ENCODE data around the gene MEIS2. TPM values are rescaled to one million over a fixed set of nuclear protein-coding genes. Genes with fewer than 3 reads are reported as not detected.

Gene MEIS2
- total RNA-seq, 2 experiments from 2014 or later: not detected

GRCh38 chr15:36931434-36931833, 168.9 kb downstream of the MEIS2 start:
- no peaks in the 10 kb centered on the region for H3K4me1 Mint-ChIP-seq (ENCODE audit: low read depth)
- no peak overlapping the region for H3K4me3 Mint-ChIP-seq
- H3K9me3 Mint-ChIP-seq: no peaks in the 10 kb centered on the region
- no peak for DNase-seq
- CTCF ChIA-PET: no interaction called here
- no peak overlapping the region for H3K27ac Mint-ChIP-seq
- H3K27me3 Mint-ChIP-seq (ENCODE audit: low read depth): peaks cover 4% of the 10 kb centered on the region
- intact Hi-C loops (cut with micrococcal nuclease): no loop called here
- peaks cover 1% of the 10 kb centered on the region for H3K36me3 Mint-ChIP-seq (ENCODE audit: low read depth)

- Mint-ChIP-seq H3K4me1 (ENCODE audit: low read depth) (no peaks in the 10 kb centered on the region), H3K36me3 (ENCODE audit: low read depth) (peaks cover 1% of the 10 kb centered on the region), H3K4me3 (no peak overlapping the region), H3K27ac (no peak overlapping the region), H3K9me3 (no peaks in the 10 kb centered on the region), H3K27me3 (ENCODE audit: low read depth) (peaks cover 6% of the 10 kb centered on the region)
- DNase-seq: no peak
- CTCF ChIA-PET: no interaction called here
- intact Hi-C loops (cut with micrococcal nuclease): no loop called here
Observed at GRCh38 chr15:36926427-36926825, 173.9 kb downstream of the MEIS2 start.

- H3K27ac Mint-ChIP-seq: no peak overlapping the region
- DNase-seq: no peak
- no peaks in the 10 kb centered on the region for H3K9me3 Mint-ChIP-seq
- H3K4me1 Mint-ChIP-seq (ENCODE audit: low read depth): no peaks in the 10 kb centered on the region
- H3K4me3 Mint-ChIP-seq: no peak overlapping the region
- CTCF ChIA-PET: no interaction called here
- peaks cover 6% of the 10 kb centered on the region for H3K27me3 Mint-ChIP-seq (ENCODE audit: low read depth)
- intact Hi-C loops (cut with micrococcal nuclease): no loop called here
- H3K36me3 Mint-ChIP-seq (ENCODE audit: low read depth): peaks cover 1% of the 10 kb centered on the region
Observed at GRCh38 chr15:36925653-36926426, 174.5 kb downstream of the MEIS2 start.

DNA sequence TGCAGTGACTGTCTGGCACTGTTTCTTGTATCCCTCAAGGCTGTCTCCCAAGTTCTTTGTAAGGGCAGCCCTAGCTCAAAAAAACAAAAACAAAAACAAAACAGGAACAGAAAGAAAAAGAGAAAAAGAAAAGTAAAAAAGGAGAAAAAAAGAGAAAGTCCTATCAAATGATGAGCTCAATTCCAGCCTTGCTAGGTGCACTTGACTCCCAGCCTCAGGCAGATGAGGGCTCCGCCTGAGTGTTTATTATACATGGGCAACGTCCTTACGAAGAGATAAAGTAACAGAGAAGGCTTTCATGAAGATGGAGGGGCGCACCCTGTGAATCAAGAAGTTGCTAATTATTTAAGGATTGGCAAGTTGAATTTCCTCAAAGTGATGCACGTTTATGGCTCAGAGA, 175.3 kb downstream of the MEIS2 start:
- peaks cover 6% of the 10 kb centered on the region for H3K27me3 Mint-ChIP-seq (ENCODE audit: low read depth)
- intact Hi-C loops (cut with micrococcal nuclease): no loop called here
- no peak overlapping the region for H3K4me3 Mint-ChIP-seq
- no peak overlapping the region for H3K27ac Mint-ChIP-seq
- no peaks in the 10 kb centered on the region for H3K9me3 Mint-ChIP-seq
- H3K36me3 Mint-ChIP-seq (ENCODE audit: low read depth): peaks cover 1% of the 10 kb centered on the region
- DNase-seq: no peak
- no peaks in the 10 kb centered on the region for H3K4me1 Mint-ChIP-seq (ENCODE audit: low read depth)
- CTCF ChIA-PET: no interaction called here

- H3K27ac Mint-ChIP-seq: no peak overlapping the region
- no peak for DNase-seq
- peaks cover 6% of the 10 kb centered on the region for H3K27me3 Mint-ChIP-seq (ENCODE audit: low read depth)
- no peak overlapping the region for H3K4me3 Mint-ChIP-seq
- intact Hi-C loops (cut with micrococcal nuclease): no loop called here
- no peaks in the 10 kb centered on the region for H3K4me1 Mint-ChIP-seq (ENCODE audit: low read depth)
- peaks cover 1% of the 10 kb centered on the region for H3K36me3 Mint-ChIP-seq (ENCODE audit: low read depth)
- CTCF ChIA-PET: no interaction called here
- H3K9me3 Mint-ChIP-seq: no peaks in the 10 kb centered on the region
Observed at GRCh38 chr15:36924034-36924433, 176.3 kb downstream of the MEIS2 start.

DNA sequence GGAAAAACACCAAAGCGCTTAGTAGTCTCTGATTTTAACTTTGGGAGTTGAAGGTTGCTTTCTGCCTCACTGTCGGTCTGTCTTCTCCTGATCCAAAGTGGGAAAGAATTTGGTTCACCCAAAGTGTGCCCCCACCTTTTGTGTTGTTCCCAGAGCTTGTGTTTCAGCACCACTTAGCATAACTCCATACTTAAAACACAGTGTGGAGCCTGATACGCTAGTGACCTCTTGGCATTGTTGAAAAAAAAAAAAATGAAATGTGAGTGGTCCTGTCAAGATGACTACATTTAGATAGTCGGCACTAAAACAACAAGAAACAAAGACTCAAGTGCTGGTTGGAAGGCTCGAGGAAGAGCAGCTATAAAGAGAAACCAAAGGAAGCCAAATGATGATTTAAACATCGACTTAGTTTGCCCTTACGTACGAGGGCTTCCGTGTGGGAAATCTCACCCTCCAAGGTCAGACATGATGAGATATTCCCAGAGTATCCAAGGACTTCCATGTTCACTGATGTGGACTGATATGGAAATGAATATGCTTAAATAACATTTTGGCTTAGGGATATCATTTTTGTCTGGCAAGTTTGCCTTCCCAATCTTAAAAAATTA, 178.8 kb downstream of the MEIS2 start:
- no peaks in the 10 kb centered on the region for H3K4me1 Mint-ChIP-seq (ENCODE audit: low read depth)
- H3K9me3 Mint-ChIP-seq: no peaks in the 10 kb centered on the region
- DNase-seq: no peak
- H3K4me3 Mint-ChIP-seq: no peak overlapping the region
- intact Hi-C loops (cut with micrococcal nuclease): no loop called here
- peaks cover 5% of the 10 kb centered on the region for H3K27me3 Mint-ChIP-seq (ENCODE audit: low read depth)
- CTCF ChIA-PET: interaction anchor here (0.9 kb wide), 1 partner anchor 26 kb away, joined by 3 read pairs; no protein-coding TSS in a partner anchor
- no peaks in the 10 kb centered on the region for H3K36me3 Mint-ChIP-seq (ENCODE audit: low read depth)
- no peak overlapping the region for H3K27ac Mint-ChIP-seq

GRCh38 chr15:36917411-36918267, 182.7 kb downstream of the MEIS2 start:
- CTCF ChIA-PET: no interaction called here
- intact Hi-C loops (cut with micrococcal nuclease): no loop called here
- DNase-seq: no peak
- H3K4me3 Mint-ChIP-seq: no peak overlapping the region
- no peaks in the 10 kb centered on the region for H3K36me3 Mint-ChIP-seq (ENCODE audit: low read depth)
- H3K9me3 Mint-ChIP-seq: no peaks in the 10 kb centered on the region
- H3K4me1 Mint-ChIP-seq (ENCODE audit: low read depth): no peaks in the 10 kb centered on the region
- H3K27ac Mint-ChIP-seq: no peak overlapping the region
- peaks cover 3% of the 10 kb centered on the region for H3K27me3 Mint-ChIP-seq (ENCODE audit: low read depth)

DNA sequence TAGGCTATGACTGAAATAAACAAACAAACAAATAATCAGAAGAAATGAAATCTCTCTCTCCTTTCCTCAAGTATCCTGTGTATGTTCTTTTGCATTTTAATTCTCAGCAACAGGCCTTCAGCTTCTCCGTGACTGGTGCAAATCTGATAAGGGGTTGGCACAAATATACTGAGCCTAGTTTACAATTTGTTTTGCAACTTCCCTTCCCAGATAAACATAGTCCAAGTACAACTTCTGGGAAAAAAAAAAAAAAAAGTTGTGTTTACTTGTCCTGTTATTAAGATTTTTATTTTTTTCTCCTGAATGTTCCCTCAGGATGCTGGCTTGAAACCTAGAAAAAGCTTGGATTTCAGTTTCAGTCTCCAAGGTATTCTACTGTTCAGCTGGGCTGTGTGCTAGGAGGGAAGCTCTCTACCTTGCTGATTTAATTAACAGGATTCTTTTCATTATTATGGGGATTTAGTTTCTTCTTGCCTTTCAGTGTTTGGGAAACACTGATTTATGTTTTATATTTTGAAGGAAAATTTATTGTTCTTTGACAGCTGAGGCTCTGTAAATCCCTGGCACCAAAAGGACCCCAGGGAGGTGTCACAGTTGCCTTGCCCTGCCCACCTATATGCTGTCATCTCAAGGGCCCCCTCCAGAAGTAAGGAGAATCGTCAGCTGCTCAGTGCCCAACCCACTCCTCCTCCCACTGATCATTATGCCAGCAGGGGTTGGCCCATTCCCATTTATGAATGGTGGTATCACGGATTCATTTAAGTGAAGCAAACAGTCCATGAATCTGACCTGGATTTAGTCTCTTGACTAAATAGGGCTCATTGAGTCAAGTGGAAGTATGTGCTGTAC, 185.2 kb downstream of the MEIS2 start:
- H3K4me3 Mint-ChIP-seq: no peak overlapping the region
- H3K27ac Mint-ChIP-seq: no peak overlapping the region
- no peaks in the 10 kb centered on the region for H3K4me1 Mint-ChIP-seq (ENCODE audit: low read depth)
- no peaks in the 10 kb centered on the region for H3K36me3 Mint-ChIP-seq (ENCODE audit: low read depth)
- intact Hi-C loops (cut with micrococcal nuclease): no loop called here
- CTCF ChIA-PET: no interaction called here
- H3K27me3 Mint-ChIP-seq (ENCODE audit: low read depth): peaks cover 3% of the 10 kb centered on the region
- DNase-seq: no peak
- no peaks in the 10 kb centered on the region for H3K9me3 Mint-ChIP-seq

GRCh38 chr15:36914466-36914865, 185.9 kb downstream of the MEIS2 start:
- CTCF ChIA-PET: no interaction called here
- H3K4me1 Mint-ChIP-seq (ENCODE audit: low read depth): no peaks in the 10 kb centered on the region
- H3K9me3 Mint-ChIP-seq: no peaks in the 10 kb centered on the region
- no peaks in the 10 kb centered on the region for H3K36me3 Mint-ChIP-seq (ENCODE audit: low read depth)
- intact Hi-C loops (cut with micrococcal nuclease): no loop called here
- DNase-seq: no peak
- H3K4me3 Mint-ChIP-seq: no peak overlapping the region
- peaks cover 3% of the 10 kb centered on the region for H3K27me3 Mint-ChIP-seq (ENCODE audit: low read depth)
- H3K27ac Mint-ChIP-seq: no peak overlapping the region

- Mint-ChIP-seq H3K9me3 (no peaks in the 10 kb centered on the region), H3K27ac (no peak overlapping the region), H3K4me1 (ENCODE audit: low read depth) (no peaks in the 10 kb centered on the region), H3K4me3 (no peak overlapping the region), H3K36me3 (ENCODE audit: low read depth) (no peaks in the 10 kb centered on the region), H3K27me3 (ENCODE audit: low read depth) (no peaks in the 10 kb centered on the region)
- CTCF ChIA-PET: no interaction called here
- DNase-seq: no peak
- intact Hi-C loops (cut with micrococcal nuclease): no loop called here
Observed at GRCh38 chr15:36912311-36912712, 188.0 kb downstream of the MEIS2 start.

GRCh38 chr15:36911322-36911944, 188.9 kb downstream of the MEIS2 start:
- intact Hi-C loops (cut with micrococcal nuclease): no loop called here
- DNase-seq: no peak
- H3K4me3 Mint-ChIP-seq: no peak overlapping the region
- peaks cover 3% of the 10 kb centered on the region for H3K27me3 Mint-ChIP-seq (ENCODE audit: low read depth)
- CTCF ChIA-PET: no interaction called here
- no peaks in the 10 kb centered on the region for H3K9me3 Mint-ChIP-seq
- no peak overlapping the region for H3K27ac Mint-ChIP-seq
- no peaks in the 10 kb centered on the region for H3K36me3 Mint-ChIP-seq (ENCODE audit: low read depth)
- H3K4me1 Mint-ChIP-seq (ENCODE audit: low read depth): no peaks in the 10 kb centered on the region

DNA sequence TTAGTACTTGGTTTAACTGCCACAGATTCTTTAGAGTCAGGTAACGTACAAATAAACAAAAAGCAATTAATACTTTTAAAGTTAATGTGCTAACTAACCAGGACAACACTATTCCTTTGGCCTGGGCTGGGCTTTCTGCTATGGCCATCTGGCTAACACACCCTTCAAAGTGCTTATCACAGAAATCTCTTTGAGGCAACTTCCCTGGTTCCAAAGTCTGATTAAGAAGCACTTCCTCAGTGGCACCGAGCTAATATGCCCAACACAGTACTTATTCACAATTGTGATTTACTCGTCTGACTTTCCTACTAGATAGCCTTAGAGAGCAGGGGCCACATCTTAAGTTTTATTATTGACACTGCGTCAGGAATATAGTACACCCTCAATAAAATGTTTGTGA, 191.4 kb downstream of the MEIS2 start:
- Mint-ChIP-seq H3K27ac (no peak overlapping the region), H3K9me3 (no peaks in the 10 kb centered on the region), H3K4me1 (ENCODE audit: low read depth) (no peaks in the 10 kb centered on the region), H3K36me3 (ENCODE audit: low read depth) (no peaks in the 10 kb centered on the region), H3K4me3 (no peak overlapping the region), H3K27me3 (ENCODE audit: low read depth) (peaks cover 7% of the 10 kb centered on the region)
- CTCF ChIA-PET: no interaction called here
- no peak for DNase-seq
- intact Hi-C loops (cut with micrococcal nuclease): no loop called here

All from activated naive CD4-positive, alpha-beta T cell treated with anti-CD3 and anti-CD28 coated beads for 36 hours (primary cell).